Activated CD8-positive, alpha-beta memory T cell treated with anti-CD3 and anti-CD28 coated beads for 48 hours (primary cell): ENCODE data around the gene DDHD1.

Experiments used
- DNase-seq, 3 experiments: peaks; one replicate each; pipeline ENCODE4 v3.0.0-alpha.2; 2020; ENCODE audit warnings: low read depth in 2 of 3, low spot score in 2 of 3

DDHD1 gene

DNA sequence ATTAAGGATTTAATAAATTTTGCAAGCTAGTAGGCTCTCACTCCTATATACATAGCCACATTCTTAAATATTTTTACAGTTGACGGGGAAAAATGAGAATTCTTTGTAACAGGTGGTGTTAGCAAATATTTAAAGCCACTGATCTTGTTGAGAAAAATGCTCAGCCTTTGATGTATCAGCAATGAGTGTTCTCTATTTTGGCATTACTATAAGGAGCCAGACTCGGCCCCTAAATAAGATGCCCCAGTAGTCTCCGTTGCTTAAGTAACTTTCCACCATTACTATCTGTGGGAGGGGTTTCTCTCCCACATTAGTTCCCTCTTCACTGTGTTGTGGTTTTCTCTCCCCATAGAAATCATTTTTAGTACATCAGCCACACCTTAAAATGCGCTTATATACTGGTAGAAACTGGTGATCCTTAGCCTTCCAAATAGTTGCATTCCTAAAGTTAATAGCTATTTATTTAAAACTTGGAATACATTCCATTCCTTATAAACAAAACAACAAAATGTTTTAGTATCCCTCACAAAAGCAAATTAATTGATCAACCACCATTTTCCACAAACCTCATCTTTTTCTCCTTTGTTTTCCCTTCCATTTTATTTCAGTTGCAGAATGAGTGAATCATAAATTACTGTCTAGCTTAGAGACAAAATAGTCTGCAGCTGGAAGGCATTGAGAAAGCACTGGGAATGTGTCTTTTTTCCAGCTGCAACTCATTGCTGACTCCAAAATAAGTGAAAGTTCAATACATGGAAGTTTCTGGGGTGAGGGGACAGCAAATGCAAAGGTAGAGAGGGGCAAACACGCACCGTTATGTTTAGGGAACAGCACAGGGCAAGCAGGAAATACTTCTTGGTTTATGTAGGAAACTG, 117.5 kb downstream of the DDHD1 start:
- no peak for DNase-seq

GRCh38 chr14:53034688-53035230, 118.4 kb downstream of the DDHD1 start:
- no peak for DNase-seq

DNA sequence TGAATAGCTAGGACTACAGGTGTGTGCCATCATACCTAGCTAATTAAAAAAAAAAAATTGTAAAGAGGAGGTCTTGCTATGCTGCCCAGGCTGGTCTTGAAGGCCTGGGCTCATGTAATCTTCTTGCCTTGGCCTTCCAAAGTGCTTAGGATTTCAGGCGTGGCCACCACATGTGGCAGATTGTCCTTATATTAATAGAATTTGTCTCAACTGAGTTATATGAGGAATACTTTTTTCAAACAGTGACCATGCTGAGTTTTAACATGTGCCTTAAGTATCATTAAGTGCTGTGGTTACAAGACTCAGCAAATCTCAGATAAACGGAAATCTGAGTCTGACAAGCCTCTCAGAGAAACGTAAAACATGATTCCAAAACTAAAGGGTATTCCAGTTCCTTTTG, 119.1 kb downstream of the DDHD1 start:
- no peak for DNase-seq

DNA sequence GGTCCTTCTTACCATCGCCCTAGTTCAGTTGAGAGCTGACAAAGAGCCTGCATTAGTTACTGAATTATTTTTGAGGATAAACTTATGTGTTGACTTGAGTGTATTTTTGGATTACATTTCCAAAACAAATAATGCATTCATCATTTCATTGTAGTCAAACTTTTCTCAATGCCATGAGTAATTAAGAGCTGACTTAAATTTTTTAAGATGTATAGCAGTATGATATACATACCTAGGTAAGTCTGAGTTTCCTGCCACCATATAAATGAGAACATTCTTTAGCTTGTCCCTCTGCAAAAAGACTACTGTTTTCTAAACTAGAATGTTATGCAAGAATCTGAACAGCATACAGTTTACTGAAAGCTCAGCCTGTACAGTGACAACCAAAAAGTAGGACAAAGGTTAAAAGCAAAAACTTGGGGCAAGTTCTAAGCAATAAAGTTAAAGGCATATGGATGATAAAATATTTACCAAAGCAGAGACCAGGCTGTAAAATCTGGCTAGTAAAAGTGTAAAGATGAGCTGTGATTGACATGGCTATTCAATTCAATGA, 120.2 kb downstream of the DDHD1 start:
- DNase-seq, result no peak

DNA sequence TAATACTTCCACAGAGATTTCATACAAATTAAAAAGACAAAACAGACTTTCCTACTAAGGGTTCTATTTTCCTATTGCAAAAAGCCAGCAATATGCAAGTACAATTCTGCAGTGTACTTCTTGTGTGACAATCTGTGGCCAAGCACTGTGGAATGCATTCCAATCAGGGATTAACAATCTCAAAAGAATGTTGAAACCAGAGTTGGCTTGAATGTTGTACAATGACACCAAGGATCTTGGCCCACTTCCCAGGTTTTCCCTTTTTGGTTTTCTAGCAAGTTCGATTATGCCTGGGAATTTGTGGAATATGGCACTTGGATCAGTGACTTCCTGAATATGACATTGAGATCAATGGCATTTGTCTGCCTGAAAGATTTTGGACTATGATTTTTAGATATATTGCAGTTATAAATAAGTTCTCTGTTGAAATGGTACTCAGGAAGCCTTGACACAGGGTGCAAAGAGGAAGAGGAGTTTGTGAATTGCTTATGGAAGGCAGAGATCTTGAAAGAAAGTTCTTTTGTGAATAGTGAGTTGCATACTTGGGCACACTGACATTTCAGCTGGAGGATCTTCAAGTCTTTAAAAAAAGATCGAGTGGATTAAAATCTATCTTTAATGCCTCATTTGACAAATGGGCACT, 120.8 kb downstream of the DDHD1 start:
- DNase-seq, result no peak

DNA sequence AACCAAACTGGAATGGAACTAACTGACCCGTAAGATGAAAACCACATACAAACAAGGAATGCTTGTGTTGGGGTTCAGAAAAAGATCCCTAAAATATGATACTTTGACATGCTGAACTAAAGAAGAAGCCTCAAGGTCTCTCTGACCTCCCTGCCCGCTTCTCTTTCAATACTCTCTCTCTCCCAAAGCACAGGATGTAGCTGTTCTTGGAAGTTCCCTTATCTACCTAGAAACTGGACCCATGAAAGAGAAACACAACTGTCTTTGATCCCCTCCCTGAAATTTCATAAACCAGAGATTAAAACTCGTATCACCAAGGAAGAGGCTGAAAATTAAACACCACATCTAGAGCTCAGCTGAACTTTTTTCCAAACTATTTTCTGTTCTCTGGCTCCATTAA, 125.6 kb downstream of the DDHD1 start:
- DNase-seq, result no peak

DNA sequence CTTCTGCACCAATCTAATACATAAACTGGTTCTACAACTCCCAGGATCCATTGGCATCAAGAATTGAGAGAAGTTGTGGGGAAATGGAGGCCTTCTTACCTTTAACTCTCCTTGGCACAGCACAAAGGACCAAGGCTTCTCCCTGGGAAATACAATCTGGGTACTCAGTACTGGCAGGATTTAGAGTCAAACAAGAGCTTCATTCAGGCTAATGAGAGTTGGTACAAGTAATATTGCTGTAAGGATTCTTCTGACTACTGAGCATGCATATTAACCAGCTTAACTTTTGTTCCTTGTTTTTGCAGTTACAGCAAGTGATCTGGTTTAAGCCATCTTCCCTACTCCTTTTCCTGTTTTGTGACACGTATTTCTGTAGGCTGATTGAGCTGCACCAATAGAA, 126.1 kb downstream of the DDHD1 start:
- no peak for DNase-seq

GRCh38 chr14:53023325-53023724, 129.8 kb downstream of the DDHD1 start:
- no peak for DNase-seq

DNA sequence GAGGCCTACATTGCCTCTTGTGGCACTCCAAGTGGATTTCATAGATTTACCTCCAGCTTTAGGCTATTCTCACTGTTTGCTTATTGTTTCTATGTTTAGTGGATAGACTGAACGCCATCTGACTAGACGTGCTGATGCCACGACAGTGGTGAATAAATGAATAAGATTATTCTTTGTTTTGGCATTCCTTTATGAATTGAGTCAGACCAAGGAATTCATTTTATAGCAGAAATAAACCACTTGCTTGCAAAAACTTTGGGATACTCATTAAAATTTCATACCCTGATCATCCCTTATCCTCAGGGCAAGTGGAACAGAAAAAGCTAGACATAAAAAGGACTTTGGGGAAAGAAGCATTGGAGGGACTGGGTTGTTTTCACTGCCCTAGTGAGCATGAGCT, 130.5 kb downstream of the DDHD1 start:
- no peak for DNase-seq

DNA sequence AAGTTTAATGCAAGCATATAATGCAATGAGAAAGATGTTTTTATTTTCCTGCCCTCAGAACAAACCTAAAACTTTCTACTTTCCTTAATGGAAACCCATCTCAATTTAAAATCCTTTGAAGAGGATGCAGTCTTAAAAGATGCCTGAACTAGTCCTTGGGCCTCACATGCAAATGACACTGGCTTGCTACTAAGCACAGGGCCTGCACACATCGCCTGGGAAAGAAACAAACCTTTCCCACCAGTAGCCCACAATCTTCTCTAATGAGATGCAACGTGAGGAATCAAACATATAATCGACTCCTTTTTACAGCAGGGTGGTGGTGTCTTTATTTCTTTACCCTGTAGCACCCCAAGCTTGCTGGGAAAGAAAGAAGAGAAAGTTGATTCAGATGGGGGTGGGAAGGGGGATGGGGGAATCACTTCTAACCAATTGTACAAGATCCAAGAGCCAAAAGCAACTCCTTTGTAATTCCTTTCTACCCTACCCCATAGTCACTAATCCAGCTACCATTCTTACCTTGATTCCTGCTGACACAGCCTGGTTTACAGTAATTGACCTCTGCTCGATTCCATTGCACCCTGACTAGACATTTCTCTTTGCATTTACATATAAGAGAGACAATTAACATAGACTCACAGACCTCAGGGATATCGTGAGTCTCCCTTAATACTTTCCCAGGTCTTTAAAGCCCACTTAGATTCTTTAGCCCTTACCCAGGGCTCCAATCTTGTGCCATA, 132.8 kb downstream of the DDHD1 start:
- no peak for DNase-seq

DNA sequence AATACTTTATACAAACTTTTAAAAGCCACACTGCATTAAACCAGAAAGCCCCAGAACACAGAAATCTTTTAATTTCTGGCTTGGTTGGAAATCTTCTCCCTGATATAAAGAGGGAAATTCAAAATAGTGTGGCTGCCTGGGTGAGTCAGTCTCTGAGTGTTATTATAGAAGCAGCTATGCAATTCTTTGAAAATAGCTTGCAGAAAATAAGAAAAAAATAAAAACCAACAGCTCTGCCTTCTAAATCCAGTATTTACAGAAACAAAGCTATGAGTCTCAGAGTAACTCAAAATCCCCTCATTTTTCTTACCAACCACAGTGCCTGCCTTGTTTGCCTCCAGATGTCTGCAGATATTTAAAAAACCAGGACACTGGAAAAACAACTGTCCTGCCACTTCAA, 133.7 kb downstream of the DDHD1 start:
- DNase-seq, result no peak

GRCh38 chr14:53017837-53018236, 135.3 kb downstream of the DDHD1 start:
- no peak for DNase-seq

DNA sequence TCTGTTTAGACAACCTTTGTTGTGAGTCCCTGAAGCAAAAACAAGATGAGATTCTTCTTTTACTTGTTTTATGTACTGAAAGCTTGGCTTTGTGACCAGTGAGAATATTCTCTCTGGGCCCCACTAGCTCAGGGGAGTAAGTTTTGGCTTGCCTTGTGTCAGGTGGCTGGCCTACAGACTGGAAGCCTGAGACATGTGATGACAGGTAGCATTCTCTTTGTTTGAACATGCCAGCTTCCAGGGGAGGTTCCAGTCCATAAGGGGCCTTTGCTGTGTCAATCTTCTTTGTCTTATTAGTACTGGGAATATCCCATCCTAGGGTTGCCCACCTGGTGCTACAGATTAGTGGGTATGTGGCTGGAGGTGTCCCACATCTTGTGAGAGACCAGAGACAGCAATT, 136.2 kb downstream of the DDHD1 start:
- no peak for DNase-seq

DNA sequence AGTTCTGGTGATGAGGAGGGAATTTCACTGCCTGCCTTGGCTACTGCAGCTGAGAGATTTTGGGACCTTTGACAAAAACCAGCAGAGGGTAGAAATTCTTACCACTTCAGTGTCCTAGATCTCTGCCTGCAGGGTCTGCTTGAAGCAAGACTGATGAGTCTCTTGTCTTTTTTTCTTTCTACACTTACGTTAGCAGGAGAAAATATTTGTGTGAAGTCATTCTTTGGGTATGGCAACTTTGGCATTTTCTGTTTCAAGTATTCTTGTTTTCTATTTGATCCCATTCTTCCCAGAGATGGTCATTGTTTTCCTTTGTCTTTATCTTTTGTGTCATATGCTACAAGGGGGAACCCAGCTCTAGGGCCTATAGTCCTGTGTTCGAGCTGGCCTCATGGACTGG, 136.6 kb downstream of the DDHD1 start:
- no peak for DNase-seq

GRCh38 chr14:53011053-53011462, 142.1 kb downstream of the DDHD1 start:
- DNase-seq, result no peak

GRCh38 chr14:53010193-53011040, 142.7 kb downstream of the DDHD1 start:
- DNase-seq, result no peak

GRCh38 chr14:53006931-53007562, 146.1 kb downstream of the DDHD1 start:
- no peak for DNase-seq

DNA sequence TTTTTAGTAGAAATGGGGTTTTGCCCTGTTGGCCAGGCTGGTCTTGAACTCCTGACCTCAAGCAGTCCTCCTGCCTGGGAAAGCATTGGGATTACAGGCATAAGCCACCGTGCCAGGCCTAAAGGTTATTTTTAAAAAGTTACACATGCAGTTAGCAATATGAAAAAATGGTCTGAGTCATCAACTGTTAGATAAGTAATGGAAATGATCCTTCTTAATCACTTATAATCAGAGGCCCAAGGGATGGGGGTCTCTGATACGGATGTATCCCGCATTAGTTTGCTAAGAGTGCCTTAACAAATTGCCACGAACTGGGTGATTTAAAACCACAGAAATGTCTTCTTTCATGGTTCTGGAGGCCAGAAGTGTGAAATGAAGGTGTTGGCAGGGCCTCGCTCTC, 148.1 kb downstream of the DDHD1 start:
- DNase-seq, result no peak

DNA sequence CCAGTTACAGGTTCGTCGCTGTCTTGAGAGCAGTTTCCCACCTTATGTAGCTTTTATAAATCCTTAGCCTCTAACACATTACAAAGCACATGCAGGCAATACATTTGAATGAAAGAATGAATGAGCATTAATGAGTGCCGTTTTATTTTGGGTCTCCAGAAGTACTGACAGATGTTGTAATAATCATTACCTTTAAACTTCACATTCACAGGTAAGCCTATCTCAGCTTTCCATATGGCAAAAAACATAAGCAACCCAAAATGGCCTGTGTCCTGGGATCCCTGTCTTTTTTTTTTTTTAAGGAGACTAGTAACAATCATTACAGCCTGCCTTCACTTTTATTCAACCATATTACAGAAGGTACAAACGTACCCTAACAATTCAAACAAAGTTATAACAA, 149.3 kb downstream of the DDHD1 start:
- no peak for DNase-seq

DNA sequence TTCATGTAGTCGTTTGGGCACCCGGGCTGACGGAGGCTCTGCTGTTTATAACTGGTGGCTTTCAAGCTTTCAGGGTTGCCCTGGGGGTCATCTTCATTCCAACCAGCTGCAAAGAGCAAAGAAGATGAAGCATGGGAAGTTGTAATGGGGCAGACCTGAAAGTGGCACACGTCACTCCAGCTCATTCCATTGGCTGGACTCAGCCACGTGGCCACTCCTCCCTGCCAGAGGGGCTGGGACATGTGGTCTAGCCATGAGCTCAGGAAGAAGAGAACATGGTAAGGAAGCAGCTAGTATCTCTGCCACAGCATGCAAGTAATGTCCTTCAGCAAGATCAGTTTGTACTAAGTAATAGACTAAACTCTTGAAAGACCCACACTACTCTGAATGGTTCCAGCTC, 150.5 kb downstream of the DDHD1 start:
- DNase-seq, result no peak
